Fibroblast of skin of right biceps (primary cell): ENCODE measurements around the gene BCKDHA.
"Not testable (repeated sequence)": the region's sequence is repeated elsewhere in the genome, so short reads cannot be mapped to it uniquely, and the experiment has no call there.

ENCODE experiments used
- DNase-seq: peaks from one replicate; pipeline ENCODE4 v3.0.0-alpha.2; 2013

The BCKDHA gene

GRCh38 chr19:41452584-41453275 lies 55.1 kb downstream of the BCKDHA start:
- no peak for DNase-seq

- DNase-seq = no peak
Measured at GRCh38 chr19:41455936-41456335, 58.3 kb downstream of the BCKDHA start.

GRCh38 chr19:41456342-41456918 lies 58.8 kb downstream of the BCKDHA start:
- peak; percentile 39 for DNase-seq

- no peak for DNase-seq
Measured at GRCh38 chr19:41457241-41457640, 59.6 kb downstream of the BCKDHA start.

- DNase-seq = no peak
Measured at GRCh38 chr19:41462497-41462896, 64.9 kb downstream of the BCKDHA start.

- DNase-seq = not testable (repeated sequence)
Measured at GRCh38 chr19:41463257-41464256, 65.9 kb downstream of the BCKDHA start.
